ENCODE results near the gene GABRG3. TPM values are rescaled to one million over a fixed set of nuclear protein-coding genes. Genes with fewer than 3 reads are reported as not detected.

GABRG3 gene
- total and polyA plus RNA-seq, 4 donors = 0.02 to 0.19 TPM; not detected in 2

- H3K4me1 ChIP-seq (ENCODE audit: control insufficient read depth in 4 of 4, insufficient read depth in 4 of 4, low read length in 3 of 4) = no peaks in the 10 kb centered on the region
- no peak for TF ChIP-seq HNF4A (conservative IDR thresholded peaks at IDR 0.05)
- TF ChIP-seq HNF4G (IDR thresholded peaks at IDR 0.05) = no peak
- TF ChIP-seq SP1 (IDR thresholded peaks at IDR 0.05) = no peak
- TF ChIP-seq FOXA1 (IDR thresholded peaks at IDR 0.05) = no peak
- no peak for TF ChIP-seq RAD21 (IDR thresholded peaks at IDR 0.05)
- no peak for TF ChIP-seq CTCF (IDR thresholded peaks at IDR 0.05; ENCODE audit: low read depth, low read length, missing input control)
- TF ChIP-seq REST (IDR thresholded peaks at IDR 0.05) = no peak
- TF ChIP-seq TAF1 (conservative IDR thresholded peaks at IDR 0.05) = no peak
- TF ChIP-seq ZBTB33 (IDR thresholded peaks at IDR 0.05) = no peak
- no peak for TF ChIP-seq EGR1 (IDR thresholded peaks at IDR 0.05; ENCODE audit: low read depth in 2 of 2)
- TF ChIP-seq GABPA (IDR thresholded peaks at IDR 0.05 in 1 of 2, conservative IDR thresholded peaks at IDR 0.05 in 1 of 2) = no peak
- no peak for TF ChIP-seq RXRA (IDR thresholded peaks at IDR 0.05)
- TF ChIP-seq YY1 (IDR thresholded peaks at IDR 0.05) = no peak
- no peak for DNase-seq (ENCODE audit: low spot score)
- no peaks in the 10 kb centered on the region for H3K27me3 ChIP-seq (ENCODE audit: control insufficient read depth in 4 of 4, insufficient read depth in 4 of 4, low read length in 3 of 4)
- H3K9ac ChIP-seq (ENCODE audit: low read depth in 1 of 2, low read length in 2 of 2) = no peak overlapping the region
- 91% methylated on average over 1 of the region's 1 CpG for WGBS
- H3K9me3 ChIP-seq (ENCODE audit: control insufficient read depth in 4 of 4, low read length in 3 of 4) = no peaks in the 10 kb centered on the region
- no peak overlapping the region for H3K4me3 ChIP-seq (ENCODE audit: low read depth in 1 of 3, low read length in 3 of 3)
- no peaks in the 10 kb centered on the region for H3K36me3 ChIP-seq (ENCODE audit: control insufficient read depth in 4 of 4, insufficient read depth in 3 of 4, low read depth in 1 of 4, low read length in 3 of 4)
- no peak overlapping the region for H3K27ac ChIP-seq (ENCODE audit: low read depth in 1 of 2, low read length in 2 of 2)
These were observed 322.6 kb downstream of the GABRG3 start for GRCh38 chr15:27293607-27294006.

GRCh38 chr15:27317736-27318135 lies 346.8 kb downstream of the GABRG3 start:
- Histone ChIP-seq H3K9me3 (ENCODE audit: control insufficient read depth in 4 of 4, low read length in 3 of 4) (no peaks in the 10 kb centered on the region), H3K4me1 (ENCODE audit: control insufficient read depth in 4 of 4, insufficient read depth in 4 of 4, low read length in 3 of 4) (peaks cover 0 to 2% (median 0%) of the 10 kb centered on the region in 4 donors), H3K36me3 (ENCODE audit: control insufficient read depth in 4 of 4, insufficient read depth in 3 of 4, low read depth in 1 of 4, low read length in 3 of 4) (no peaks in the 10 kb centered on the region), H3K27ac (ENCODE audit: low read depth in 1 of 2, low read length in 2 of 2) (no peak overlapping the region), H3K4me3 (ENCODE audit: low read depth in 1 of 3, low read length in 3 of 3) (no peak overlapping the region), H3K9ac (ENCODE audit: low read depth in 1 of 2, low read length in 2 of 2) (no peak overlapping the region), H3K27me3 (ENCODE audit: control insufficient read depth in 4 of 4, insufficient read depth in 4 of 4, low read length in 3 of 4) (peaks cover 0 to 2% (median 0%) of the 10 kb centered on the region in 4 donors)
- DNase-seq (ENCODE audit: low spot score) = no peak
- 62% methylated on average over 5 of the region's 5 CpGs for WGBS
- TF ChIP-seq YY1 (IDR thresholded peaks at IDR 0.05) = no peak
- no peak for TF ChIP-seq FOXA1 (IDR thresholded peaks at IDR 0.05)
- no peak for TF ChIP-seq ATF3 (IDR thresholded peaks at IDR 0.05)
- TF ChIP-seq MAX (IDR thresholded peaks at IDR 0.05) = no peak
- no peak for TF ChIP-seq SP1 (IDR thresholded peaks at IDR 0.05)
- TF ChIP-seq HNF4A (conservative IDR thresholded peaks at IDR 0.05) = no peak
- no peak for TF ChIP-seq EGR1 (IDR thresholded peaks at IDR 0.05; ENCODE audit: low read depth in 2 of 2)
- TF ChIP-seq TAF1 (conservative IDR thresholded peaks at IDR 0.05) = no peak
- TF ChIP-seq REST (IDR thresholded peaks at IDR 0.05) = no peak
- no peak for TF ChIP-seq NR2F2 (IDR thresholded peaks at IDR 0.05)
- no peak for TF ChIP-seq RAD21 (IDR thresholded peaks at IDR 0.05)
- TF ChIP-seq GABPA (IDR thresholded peaks at IDR 0.05 in 1 of 2, conservative IDR thresholded peaks at IDR 0.05 in 1 of 2) = no peak
- TF ChIP-seq JUND (IDR thresholded peaks at IDR 0.05) = no peak
- TF ChIP-seq CTCF (IDR thresholded peaks at IDR 0.05; ENCODE audit: low read depth, low read length, missing input control) = no peak
- TF ChIP-seq HNF4G (IDR thresholded peaks at IDR 0.05) = no peak

Measured in liver (tissue), 9 donors.